Stomach (tissue), 9 donors: ENCODE data around the gene MYH11. TPM values are rescaled to one million over a fixed set of nuclear protein-coding genes. Genes with fewer than 3 reads are reported as not detected.

ENCODE experiments used
- DNase-seq, 2 donors: peaks; one replicate each; pipeline versions ENCODE4 v3.0.0 to v3.0.0-alpha.2; 2013 to 2019
- H3K27ac ChIP-seq, 5 donors: fragments of 200-600 bp in 4 of 5; sonication (generic) in 4 of 5; one replicate each; pipeline ENCODE4 v1.5.1; 2013 to 2019; ENCODE audit warnings: mild to moderate bottlenecking in 1 of 5, moderate library complexity in 1 of 5
- H3K27me3 ChIP-seq, 3 donors: fragments of 200-600 bp; sonication (generic); one replicate each; pipeline ENCODE4 v1.5.1; 2017 to 2019; ENCODE audit warnings: mixed run types in 1 of 3
- H3K36me3 ChIP-seq, 4 donors: fragments of 200-600 bp; sonication (generic); 1 replicate in 3 of 4; 2 replicates in 1 of 4; pipeline ENCODE4 v1.5.1; 2016 to 2019
- H3K4me1 ChIP-seq, 4 donors: fragments of 200-600 bp; sonication (generic); one replicate each; pipeline ENCODE4 v1.5.1; 2016 to 2019
- H3K4me3 ChIP-seq, 4 donors: fragments of 200-600 bp; sonication (generic) in 3 of 4; one replicate each; pipeline ENCODE4 v1.5.1; 2016 to 2019; ENCODE audit warnings: mild to moderate bottlenecking in 1 of 4
- H3K9me3 ChIP-seq, 4 donors: fragments of 200-600 bp; sonication (generic); one replicate each; pipeline ENCODE4 v1.5.1; 2016 to 2019
- CTCF ChIP-seq, 7 experiments: fragments of 450-650 bp in 4 of 7; fragments of 200-600 bp in 3 of 7; sonication (generic) in 3 of 7; IDR thresholded peaks; one replicate each; pipeline ENCODE4 v1.5.1; 2016 to 2019; ENCODE audit warnings: antibody characterized with exemption in 7 of 7, control low read depth in 2 of 7, mild to moderate bottlenecking in 1 of 7
- EP300 ChIP-seq: sonication (generic); formaldehyde crosslinking; IDR thresholded peaks from one replicate; pipeline ENCODE4 v1.6.1; 2017; ENCODE audit warnings: antibody characterized with exemption
- POLR2A ChIP-seq, 4 donors: fragments of 450-650 bp; IDR thresholded peaks; one replicate each; pipeline ENCODE4 v1.6.1; 2016; ENCODE audit warnings: antibody characterized with exemption in 4 of 4, control low read depth in 2 of 4, mild to moderate bottlenecking in 1 of 4, moderate library complexity in 1 of 4
- POLR2AphosphoS5 ChIP-seq, 3 donors: sonication (generic); formaldehyde crosslinking; IDR thresholded peaks; one replicate each; pipeline ENCODE4 v1.6.1; 2016; ENCODE audit warnings: antibody characterized with exemption in 3 of 3
- WGBS, 5 donors: extraction: QIAGEN DNeasy Blood & Tissue Kit in 3 of 5; methylation state at CpG; one replicate each; pipeline versions ENCODE4 v1.1.5 to v1.1.7; 2013 to 2018; 5-methylcytosine and 5-hydroxymethylcytosine counted together
- intact Hi-C: fragments of 100-400 bp; cut with DNase I; formaldehyde crosslinking; loops from one replicate; pipeline ENCODE4 v1.15.1; 2023; ENCODE audit warnings: low total_unique reads
- polyA plus RNA-seq, 3 donors: library from polyadenylated mRNA; stranded (reverse); fragments of 200-250 nt; gene quantifications; one replicate each; pipeline ENCODE4 v1.2.3, GENCODE V29; 2013
- total RNA-seq, 5 donors: library from RNA; depleted of rRNA; stranded (reverse); fragments of >200 nt; gene quantifications; one replicate each; pipeline versions ENCODE4 v1.1.0 to v1.2.3, GENCODE V29; 2014 to 2016
- donor health status: healthy with polysubstance abuse.
- donor health status: Bipolar disorder and iron deficiency.
- donor health status: healthy.

The MYH11 gene
- total and polyA plus RNA-seq, 8 donors: 33.8 to 3,048 (median 865) TPM

GRCh38 chr16:15741207-15741871 is 115.5 kb downstream of the MYH11 start:
- no peaks in the 10 kb centered on the region for H3K27me3 ChIP-seq
- H3K27ac ChIP-seq: no peak overlapping the region
- peaks cover 22 to 100% (median 66%) of the 10 kb centered on the region in 4 donors for H3K36me3 ChIP-seq
- intact Hi-C loops: no loop called here
- peaks cover 0 to 8% (median 4%) of the 10 kb centered on the region in 4 donors for H3K4me1 ChIP-seq
- peaks cover 0 to 8% (median 4%) of the 10 kb centered on the region in 4 donors for H3K9me3 ChIP-seq
- no peak overlapping the region for H3K4me3 ChIP-seq
- TF ChIP-seq EP300 (no peak), POLR2AphosphoS5 (IDR thresholded peaks at IDR 0.05) (no peak), POLR2A (IDR thresholded peaks at IDR 0.05) (no peak), CTCF (IDR thresholded peaks at IDR 0.05) (no peak)
- WGBS, 5 donors: 91 to 96% (median 93%) methylated on average over 13 of the region's 13 CpGs
- DNase-seq: no peak

GRCh38 chr16:15739950-15740349 is 116.9 kb downstream of the MYH11 start:
- Histone ChIP-seq H3K4me3 (no peak overlapping the region), H3K27ac (no peak overlapping the region), H3K36me3 (peaks cover 17 to 100% (median 67%) of the 10 kb centered on the region in 4 donors), H3K27me3 (no peaks in the 10 kb centered on the region), H3K4me1 (peaks cover 0 to 7% (median 4%) of the 10 kb centered on the region in 4 donors), H3K9me3 (peaks cover 0 to 8% (median 4%) of the 10 kb centered on the region in 4 donors)
- DNase-seq: no peak
- TF ChIP-seq POLR2AphosphoS5 (IDR thresholded peaks at IDR 0.05) (no peak), EP300 (no peak), POLR2A (IDR thresholded peaks at IDR 0.05) (no peak), CTCF (IDR thresholded peaks at IDR 0.05) (no peak)
- WGBS, 5 donors: 67 to 87% (median 79%) methylated on average over 6 of the region's 6 CpGs
- intact Hi-C loops: no loop called here

- intact Hi-C loops: no loop called here
- Histone ChIP-seq H3K27me3 (no peaks in the 10 kb centered on the region), H3K4me1 (peaks cover 0 to 2% (median 0%) of the 10 kb centered on the region in 4 donors), H3K4me3 (no peak overlapping the region), H3K36me3 (peaks cover 17 to 100% (median 67%) of the 10 kb centered on the region in 4 donors), H3K27ac (no peak overlapping the region), H3K9me3 (peaks cover 0 to 8% (median 4%) of the 10 kb centered on the region in 4 donors)
- WGBS, 5 donors: 77 to 88% (median 84%) methylated on average over 2 of the region's 2 CpGs
- TF ChIP-seq POLR2AphosphoS5 (IDR thresholded peaks at IDR 0.05) (no peak), EP300 (no peak), CTCF (IDR thresholded peaks at IDR 0.05) (no peak), POLR2A (IDR thresholded peaks at IDR 0.05) (no peak)
- DNase-seq: no peak
Observed at GRCh38 chr16:15739464-15739863, 117.4 kb downstream of the MYH11 start.

GRCh38 chr16:15737140-15737644 is 119.6 kb downstream of the MYH11 start:
- H3K36me3 ChIP-seq: peaks cover 21 to 100% (median 69%) of the 10 kb centered on the region in 4 donors
- H3K27me3 ChIP-seq: no peaks in the 10 kb centered on the region
- no peaks in the 10 kb centered on the region for H3K4me1 ChIP-seq
- H3K9me3 ChIP-seq: peaks cover 0 to 8% (median 4%) of the 10 kb centered on the region in 4 donors
- 81 to 89% (median 85%) methylated on average over 18 of the region's 18 CpGs for WGBS, 5 donors
- DNase-seq: no peak
- TF ChIP-seq EP300 (no peak), POLR2AphosphoS5 (IDR thresholded peaks at IDR 0.05) (no peak), POLR2A (IDR thresholded peaks at IDR 0.05) (no peak), CTCF (IDR thresholded peaks at IDR 0.05) (no peak)
- H3K4me3 ChIP-seq: no peak overlapping the region
- intact Hi-C loops: no loop called here
- no peak overlapping the region for H3K27ac ChIP-seq
